ENCODE data around the gene MSRB1.

MSRB1 gene, protein sequence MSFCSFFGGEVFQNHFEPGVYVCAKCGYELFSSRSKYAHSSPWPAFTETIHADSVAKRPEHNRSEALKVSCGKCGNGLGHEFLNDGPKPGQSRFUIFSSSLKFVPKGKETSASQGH

DNA sequence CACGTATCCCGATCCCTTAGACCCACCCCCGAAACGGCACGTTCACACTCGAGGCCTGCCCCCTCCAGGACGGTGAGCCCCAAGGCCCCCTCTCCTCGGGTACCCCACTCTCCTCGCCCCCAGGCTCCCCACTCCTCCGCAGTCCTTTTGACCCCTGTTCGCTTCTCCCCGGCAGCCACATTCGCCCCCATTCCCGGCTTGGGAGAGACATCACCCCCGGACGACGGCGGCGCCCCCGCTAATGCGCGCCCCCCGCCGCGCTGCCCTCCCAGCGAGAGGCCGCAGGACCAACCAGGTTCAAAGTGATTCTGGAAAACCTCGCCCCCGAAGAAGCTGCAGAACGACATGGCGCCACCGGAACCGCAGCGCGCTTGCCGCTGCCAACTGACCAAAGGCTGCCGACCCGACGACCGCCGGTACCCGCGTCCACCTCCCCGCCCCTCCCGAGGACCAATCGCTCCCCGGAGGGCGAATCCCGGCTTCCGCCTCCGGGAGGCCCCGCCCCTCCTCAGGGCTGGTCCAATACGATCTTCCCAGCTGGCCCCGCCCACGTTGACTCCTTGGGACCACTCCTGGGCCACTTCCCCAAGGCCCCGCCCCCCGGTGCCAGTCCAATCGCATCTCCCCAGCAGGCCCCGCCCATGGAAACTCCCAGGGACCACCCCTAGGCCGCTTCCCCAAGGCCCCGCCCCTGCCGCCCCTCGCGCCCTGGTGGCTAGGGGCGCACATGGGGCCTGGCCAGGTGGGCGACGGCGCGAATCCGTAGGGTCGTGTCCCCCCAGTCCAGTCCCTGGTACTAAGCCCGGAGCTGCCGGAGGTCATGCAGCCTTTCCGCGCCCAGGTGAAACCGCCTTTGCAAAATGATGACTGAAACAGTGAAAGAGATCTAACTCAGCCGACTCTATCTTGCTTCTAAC, at the start of gene MSRB1:
TSS of gene MSRB1 (minus strand) at position 390 of the 917 bp plus-strand sequence. CDS start at position 347, 43 bp downstream.
- peak; percentile 68 for DNase-seq

DNA sequence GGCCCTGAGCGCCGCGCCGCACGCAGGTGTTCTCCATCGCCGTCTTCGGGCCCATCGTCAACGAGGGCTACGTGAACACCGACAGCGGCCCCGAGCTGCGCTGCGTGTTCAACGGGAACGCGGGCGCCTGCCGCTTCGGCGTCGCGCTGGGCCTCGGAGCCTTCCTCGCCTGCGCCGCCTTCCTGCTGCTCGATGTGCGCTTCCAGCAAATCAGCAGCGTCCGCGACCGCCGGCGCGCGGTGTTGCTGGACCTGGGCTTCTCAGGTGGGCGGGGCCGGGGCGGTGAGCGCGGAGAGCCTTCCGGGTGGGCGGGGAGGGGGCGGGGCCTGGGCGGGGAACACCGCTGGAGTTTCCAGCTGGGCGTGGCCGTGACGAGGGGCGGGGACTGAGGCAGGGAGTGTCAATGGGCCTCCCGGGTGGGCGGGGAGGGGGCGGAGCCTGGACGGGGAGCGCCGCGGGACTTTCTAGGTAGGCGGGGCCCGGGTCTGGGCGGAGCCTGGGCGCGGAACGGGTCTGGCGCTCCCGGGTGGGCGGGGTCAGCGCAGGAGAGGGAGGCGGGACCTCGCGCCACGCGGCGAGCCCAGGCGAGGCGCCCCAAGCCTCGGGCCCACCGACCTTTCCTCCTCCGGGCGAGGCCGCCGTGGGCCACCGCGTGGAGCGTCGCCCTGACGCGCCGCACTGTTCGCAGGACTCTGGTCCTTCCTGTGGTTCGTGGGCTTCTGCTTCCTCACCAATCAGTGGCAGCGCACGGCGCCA, 49.1 kb upstream of the MSRB1 start:
- no peak for DNase-seq

DNA sequence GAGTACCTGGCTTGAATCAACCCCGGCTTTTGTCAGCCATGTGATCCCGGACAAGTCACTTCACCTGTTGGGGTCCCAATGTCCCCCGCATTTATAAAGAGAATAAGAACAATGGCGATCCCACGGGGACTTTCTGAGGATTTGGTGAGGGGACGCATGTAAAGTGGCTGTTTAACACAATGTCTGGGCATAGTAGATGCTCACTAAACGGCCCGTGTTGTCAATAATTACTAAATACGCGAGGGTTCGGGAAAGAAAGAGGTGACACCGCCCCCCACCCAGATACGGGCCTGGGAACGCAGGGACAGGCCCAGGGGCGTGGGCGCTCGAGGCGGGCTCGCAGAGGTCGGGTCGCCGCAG, 48.6 kb upstream of the MSRB1 start:
- no peak for DNase-seq

DNA sequence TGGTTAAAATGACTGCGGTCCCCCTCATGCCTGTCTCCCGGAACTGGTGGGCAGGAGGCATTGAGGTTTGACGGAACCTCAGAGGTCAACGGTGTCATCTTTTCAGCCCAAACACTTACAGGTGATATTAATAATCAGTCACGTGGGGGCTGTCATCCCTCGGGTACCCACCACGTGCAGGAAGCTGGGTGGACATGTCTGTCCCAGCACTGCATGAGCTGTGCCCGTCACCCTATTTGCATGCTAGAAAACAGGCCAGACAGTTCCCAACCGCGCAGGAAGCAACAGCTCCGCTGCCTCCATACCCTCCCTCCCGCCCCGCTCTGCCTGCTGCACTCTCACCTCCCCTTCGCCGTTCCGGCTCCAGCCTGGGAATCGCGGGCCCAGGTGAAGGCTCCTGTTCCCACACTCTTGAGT, 48.1 kb upstream of the MSRB1 start:
- no peak for DNase-seq

DNA sequence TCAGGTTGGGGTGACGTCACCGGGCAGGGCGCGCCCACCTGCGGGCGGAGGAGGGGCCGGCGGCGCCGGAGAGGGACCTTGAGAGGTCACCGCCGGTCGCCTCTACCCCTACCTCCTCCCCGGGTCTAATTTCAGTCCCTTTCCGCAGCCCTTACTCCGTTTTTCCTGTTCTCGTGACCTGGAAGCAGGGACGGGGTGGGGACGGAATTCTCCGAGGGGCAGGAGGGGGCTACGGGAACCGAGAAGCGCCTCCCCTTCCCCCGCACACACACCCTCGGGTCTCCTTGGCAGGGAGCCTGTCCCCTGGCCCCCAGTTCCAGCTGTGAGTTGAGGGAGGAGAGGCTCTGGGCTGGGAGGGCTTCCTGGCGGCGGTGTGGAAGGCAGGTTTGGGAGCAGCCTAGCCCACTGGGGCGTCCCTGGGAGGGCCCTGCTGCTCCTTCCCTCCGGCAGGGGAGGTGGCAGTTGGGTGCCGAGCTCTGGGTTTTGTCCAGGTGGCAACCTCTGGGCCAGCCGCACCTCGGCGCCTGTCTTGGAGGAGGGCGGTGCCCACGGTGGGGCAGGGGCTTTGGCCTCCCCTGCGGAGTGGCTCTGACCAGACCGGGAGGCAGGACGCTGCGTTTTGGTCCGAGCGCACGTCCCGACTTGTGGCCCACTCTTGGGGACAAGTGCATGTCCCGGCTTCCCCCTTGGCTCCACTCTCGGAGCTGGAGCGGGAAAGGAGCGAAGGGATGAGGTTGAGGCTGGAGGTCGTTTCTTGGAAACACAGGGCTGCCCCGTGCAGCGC, 47.5 kb upstream of the MSRB1 start:
- no peak for DNase-seq

DNA sequence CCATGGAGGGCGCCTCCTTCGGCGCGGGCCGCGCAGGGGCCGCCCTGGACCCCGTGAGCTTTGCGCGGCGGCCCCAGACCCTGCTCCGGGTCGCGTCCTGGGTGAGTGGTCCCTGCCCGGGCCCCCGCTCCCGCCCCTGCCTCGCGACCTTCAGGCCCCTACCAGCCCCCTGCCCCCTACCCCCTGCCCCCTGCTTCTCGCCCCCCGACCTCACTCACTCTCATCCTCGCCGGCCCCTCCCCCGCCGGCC, 47.0 kb upstream of the MSRB1 start:
- DNase-seq: no peak

DNA sequence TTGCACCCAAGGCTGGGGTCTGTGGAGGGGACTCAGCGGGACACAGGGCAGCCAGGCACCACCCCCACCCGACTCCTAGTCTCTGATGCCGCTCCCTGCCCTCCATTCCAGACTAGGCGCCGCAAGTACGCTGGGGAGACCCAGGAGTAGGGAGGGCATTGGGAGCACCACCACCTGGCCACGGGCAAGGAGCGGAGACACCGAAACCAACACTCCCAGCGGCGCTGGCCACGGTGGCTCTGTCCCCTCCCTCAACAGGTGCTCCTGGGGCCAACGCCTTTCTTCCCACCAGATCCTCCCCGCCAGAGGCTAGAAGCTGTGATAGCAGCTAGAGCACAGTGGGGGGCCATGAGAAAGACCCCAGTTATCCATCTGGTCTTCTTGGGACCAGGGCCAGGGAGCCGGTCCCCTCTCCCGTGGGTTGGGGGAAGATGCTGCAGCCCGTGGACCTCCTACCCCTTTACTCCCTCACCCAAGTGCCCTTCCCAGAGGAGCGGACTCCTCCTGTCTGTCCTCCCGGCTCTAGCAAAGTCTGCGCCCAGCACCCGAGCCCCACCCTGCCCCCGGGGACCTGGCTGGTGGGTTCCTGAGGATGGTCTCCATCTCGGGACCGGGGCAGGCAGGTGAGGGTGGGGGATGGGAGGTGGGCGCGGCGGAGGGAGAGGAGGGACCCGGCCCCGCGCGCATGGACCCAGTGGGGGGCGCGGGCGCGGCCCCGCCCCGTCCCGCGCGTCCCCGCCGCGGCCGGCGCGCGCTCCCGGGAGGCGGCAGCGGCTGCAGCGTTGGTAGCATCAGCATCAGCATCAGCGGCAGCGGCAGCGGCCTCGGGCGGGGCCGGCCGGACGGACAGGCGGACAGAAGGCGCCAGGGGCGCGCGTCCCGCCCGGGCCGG, 46.5 kb upstream of the MSRB1 start, which contains the start of gene SYNGR3:
TSS of gene SYNGR3 (plus strand) at position 762 of the 892 bp plus-strand sequence. CDS start 133 bp downstream, outside the sequence.
- no peak for DNase-seq

DNA sequence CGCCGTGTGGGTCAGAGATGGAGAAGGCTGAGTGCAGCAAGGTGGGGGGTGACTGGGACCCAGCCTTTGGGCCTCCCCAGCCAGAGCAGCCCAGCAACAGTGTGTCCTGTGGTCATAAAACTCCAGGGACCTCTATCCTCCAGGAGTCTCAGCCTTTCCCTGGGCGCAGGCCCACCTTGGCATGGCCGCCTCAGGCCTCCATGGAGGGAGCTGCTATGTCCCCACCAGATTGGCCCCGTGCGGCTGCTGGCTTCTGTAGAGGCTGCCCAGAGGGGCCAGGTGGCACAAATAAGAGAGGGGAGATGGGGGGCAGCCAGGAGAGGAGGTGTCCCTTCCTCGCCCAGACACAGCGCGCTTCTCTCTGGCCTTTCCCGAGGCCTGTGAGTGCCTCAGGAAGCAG, 44.2 kb upstream of the MSRB1 start:
- DNase-seq: no peak

DNA sequence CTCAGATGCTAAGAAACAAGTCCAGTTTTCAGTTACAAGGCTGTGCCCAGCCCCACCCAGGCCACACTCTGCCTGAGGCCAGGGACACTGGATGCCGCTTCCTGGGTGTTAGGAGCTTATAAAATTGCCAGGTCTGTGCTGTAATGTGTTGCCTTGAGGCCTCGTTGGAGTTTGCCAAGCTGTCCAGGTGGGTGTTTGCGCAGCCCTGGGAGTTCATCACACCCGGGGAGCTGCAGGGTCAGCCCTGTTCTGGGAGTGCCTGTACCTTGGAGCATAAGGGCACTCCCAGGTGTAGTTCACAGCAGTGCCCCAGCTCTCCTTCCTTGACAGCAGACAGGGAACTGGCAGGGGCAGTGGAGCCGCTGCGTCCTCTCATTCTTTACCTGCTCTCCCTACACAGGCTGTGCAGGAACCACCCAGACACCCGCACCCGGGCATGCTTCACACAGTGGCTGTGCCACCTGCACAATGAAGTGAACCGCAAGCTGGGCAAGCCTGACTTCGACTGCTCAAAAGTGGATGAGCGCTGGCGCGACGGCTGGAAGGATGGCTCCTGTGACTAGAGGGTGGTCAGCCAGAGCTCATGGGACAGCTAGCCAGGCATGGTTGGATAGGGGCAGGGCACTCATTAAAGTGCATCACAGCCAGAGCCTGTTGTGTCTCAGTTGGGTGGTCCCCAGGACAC, 42.6 kb upstream of the MSRB1 start:
- no peak for DNase-seq

DNA sequence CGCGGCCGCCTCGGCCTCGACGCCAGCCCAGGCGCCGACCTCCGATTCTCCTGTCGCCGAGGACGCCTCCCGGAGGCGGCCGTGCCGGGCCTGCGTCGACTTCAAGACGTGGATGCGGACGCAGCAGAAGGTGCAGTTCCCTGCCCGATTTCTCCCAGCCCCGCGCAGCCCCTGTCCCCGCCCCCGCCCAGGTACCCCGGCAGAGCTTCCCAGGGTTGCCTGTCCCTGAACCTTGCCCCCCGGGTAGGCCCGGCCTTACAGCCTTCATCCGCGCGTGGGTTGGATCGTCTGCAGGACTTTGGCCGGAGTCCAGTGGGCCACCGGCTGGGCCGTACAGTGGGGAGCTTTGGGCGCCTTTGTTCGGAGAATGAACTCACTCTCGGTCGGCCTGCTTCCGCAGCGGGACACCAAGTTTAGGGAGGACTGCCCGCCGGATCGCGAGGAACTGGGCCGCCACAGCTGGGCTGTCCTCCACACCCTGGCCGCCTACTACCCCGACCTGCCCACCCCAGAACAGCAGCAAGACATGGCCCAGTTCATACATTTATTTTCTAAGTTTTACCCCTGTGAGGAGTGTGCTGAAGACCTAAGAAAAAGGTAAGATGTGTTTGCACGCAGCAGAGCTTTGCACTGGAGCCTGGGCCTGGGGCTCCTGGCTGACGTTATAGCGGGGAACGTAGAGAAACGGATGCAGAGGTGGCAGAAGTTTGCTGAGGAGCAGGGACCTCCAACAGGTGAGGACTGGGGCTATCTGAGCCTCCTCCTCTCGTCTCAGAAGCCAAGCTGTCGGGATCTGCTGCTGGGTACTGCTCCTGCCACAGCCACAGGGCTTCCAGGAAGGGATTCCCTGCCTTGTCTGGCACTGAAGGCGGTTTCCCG, 41.6 kb upstream of the MSRB1 start:
- no peak for DNase-seq

DNA sequence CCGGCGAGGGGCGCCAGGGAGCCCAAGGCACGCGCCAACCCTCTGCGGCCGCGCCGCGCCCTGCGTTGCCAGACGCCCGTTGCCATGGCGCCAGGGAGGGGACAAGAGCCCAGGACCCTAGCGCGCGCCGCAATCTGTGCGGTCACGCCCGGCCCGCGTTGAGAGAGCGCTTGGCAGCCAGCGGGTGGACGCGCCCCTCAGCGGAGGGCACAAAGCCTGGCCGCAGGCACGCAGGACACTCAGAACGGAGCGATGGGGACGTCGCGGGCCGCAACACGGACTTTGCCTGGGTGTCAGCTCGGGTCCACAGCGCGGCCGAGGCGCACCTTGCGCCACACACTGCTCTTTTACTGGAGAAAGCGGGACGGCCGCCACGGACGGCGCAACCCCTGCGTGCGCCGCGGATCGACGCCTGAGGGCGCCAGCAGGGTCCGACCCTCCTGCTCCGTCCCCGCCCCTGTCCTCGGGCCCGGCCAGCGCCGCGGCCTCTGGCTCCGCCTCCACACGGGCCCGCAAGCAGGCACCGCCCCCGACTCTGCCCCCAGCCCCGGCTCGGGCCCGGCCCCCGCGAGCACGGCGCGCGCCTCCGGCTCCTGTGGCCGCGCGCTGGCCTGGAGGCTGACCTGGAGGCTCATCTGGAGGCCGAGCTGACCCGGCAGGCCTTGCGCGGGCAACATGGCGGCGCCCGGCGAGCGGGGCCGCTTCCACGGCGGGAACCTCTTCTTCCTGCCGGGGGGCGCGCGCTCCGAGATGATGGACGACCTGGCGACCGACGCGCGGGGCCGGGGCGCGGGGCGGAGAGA, 40.7 kb upstream of the MSRB1 start, which contains the start of gene GFER:
TSS of gene GFER (plus strand) at position 650 of the 803 bp plus-strand sequence. CDS start at position 676, 26 bp downstream.
- DNase-seq: peak; percentile 77

DNA sequence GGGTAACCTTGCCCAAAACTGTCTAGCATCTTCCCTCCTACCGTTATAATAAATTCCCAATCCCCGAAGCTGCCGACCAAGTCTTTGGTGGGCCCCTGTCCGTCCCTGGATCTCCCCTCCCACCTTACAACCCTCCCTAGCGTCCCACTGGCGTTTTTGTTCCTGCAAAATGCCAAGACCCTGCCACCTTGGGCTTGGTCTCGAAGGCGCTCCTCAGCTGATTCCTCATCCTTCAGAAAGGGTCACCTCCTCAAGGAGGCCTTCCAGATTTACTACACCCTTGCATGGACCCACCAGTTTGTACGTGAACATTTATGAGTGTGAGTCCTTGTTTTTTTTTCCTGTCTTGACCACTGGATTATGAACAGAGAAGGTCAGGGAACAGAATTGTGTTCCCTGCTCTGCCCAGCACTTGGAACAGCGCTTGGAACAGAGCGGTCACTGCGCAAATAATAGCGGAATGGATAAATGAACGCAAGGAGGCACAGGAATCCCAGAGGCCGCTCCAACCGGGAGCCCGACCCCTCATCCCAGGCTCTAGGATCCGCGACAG, 40.1 kb upstream of the MSRB1 start:
- no peak for DNase-seq

DNA sequence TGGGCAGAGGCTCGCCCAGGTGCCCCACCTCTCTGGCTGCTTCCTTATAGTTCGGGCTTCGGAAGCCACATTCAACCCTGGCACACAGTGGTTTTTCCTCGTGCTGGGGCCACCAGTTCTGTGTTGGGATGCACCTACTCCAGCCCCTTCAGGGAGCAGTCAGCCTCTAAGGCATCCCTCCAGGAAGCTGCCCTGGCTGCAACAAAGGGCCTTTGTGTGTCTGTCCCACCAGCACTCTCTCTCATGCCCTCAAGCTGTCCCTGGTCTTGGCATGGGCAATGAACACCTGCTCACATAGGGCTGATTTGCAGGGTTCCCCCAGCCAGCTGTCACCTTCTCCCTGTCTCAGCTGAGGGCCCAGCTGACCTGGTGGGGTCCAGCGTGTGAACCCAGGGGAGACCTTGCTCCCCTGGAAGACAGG, 39.0 kb upstream of the MSRB1 start:
- DNase-seq: no peak

DNA sequence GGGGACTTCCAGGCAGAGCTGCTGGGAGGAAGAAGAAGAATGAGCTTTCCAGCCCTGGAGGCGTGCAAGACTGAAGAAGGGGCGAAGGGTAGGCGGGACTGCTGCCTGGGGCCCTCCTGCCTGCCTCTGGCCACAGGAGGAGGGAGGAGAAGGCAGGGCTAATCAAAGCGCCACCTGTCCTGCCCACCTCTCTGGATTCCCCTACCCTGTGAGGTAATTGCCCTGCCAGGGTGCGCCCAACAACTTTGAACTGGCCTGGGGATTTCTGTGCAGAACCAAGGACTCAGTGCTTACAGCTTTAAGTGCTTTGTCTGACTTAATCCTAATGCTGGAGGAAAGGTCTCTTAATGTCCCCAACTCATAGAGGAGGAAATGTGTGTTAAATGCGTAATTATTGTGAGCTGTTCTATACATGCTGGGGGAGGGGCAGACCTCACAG, 38.4 kb upstream of the MSRB1 start, which contains the start of gene NOXO1:
TSS of gene NOXO1 (minus strand) at position 72 of the 439 bp plus-strand sequence. CDS start 290 bp downstream, outside the sequence.
- DNase-seq: no peak

DNA sequence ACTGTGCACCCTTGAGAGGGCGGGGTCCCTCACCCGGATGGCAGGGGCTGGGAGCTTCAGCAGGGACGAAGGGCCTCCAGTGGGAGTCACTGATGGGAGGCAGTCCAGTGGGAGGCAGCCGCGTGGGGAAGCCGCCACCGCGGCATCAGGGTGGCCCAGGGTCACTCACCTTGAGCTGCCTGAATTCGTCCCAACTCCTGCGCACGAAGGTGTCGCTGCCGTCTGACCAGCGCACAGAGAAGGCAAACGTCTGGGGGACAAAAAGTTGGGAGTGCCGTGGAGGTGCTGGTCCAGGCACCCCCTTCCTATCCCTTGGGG, 37.7 kb upstream of the MSRB1 start:
- no peak for DNase-seq

DNA sequence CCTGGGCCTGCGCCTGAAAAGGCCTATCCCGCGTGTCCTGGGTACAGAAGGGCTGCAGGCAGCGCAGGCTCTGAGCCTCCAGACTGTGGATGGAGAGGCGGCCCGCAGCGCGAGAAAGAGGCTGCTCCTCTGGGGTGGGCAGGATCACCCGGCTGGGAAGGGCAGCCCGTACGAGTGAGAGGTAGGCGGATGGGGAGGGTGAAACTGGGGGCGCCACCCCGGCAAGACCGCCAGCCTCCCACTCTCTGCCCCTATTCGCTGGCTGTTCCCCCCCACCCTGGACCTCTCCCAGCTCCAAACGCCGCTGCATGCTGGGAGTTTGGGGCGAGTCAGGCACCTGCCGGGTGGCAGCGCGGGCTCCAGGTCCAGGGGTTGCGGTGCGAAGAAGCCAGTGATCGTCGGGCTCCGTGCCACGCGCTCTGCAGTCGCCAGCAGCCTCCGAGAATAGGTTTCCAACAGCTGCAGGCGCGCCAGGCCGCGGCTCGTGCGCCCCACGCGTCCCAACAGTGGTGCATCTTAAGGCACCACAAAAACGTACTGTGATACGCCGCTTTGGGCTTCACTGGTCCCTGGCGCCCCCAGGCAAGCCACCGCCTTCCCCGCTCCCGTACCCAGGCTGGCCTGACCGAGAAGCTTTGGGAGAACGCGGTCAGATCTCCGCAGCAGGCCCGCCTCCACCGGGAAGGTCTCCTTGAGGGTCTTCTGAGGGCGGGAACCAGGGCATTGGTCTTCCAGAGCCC, 37.2 kb upstream of the MSRB1 start:
- no peak for DNase-seq

DNA sequence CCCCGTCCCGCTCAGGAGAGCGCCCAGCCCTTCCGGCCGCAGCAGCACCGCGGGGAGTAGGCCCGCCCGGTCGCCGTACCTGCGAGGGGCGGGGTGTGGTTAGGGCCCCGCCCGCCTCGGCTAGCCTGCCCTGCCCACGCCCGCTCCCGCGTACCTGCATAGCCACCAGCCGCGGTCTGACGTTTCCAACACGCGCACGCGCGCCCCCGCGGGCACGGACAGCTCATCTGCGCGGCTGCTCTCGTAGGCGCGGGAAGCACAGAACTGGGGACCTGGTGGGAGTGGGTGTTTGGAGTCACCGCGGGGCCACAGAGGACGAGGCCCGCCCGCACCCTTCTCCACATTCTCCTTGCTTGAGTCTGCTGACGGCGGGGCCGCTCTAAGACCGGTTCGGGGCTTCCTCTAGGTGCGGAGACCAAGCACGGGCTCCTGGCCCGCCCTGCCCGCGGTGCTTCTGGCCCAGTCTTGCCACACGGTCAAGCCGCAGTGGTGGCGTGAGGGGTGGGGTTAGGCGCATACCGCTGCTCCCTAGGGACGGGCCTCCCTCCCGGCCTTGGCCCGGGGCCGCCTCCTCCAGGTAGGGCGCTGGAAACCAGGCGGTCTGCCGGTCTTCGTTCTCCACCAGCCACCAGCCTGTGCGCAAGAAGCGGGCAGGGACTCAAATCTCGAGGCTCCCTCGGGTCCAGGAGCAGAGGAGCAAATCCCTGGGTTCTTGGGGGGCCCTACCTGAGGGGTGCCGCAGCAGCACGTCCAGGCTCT, 36.5 kb upstream of the MSRB1 start:
- no peak for DNase-seq
